Esophagus (tissue), 2 donors: ENCODE results near the gene DUSP12. TPM values are rescaled to one million over a fixed set of nuclear protein-coding genes. Genes with fewer than 3 reads are reported as not detected.
"Not testable (repeated sequence)": the region's sequence is repeated elsewhere in the genome, so short reads cannot be mapped to it uniquely, and the experiment has no call there.

Source experiments
- H3K27ac ChIP-seq, 2 donors: one replicate each; pipeline ENCODE4 v1.5.1; 2013; ENCODE audit warnings: low read depth in 2 of 2, mild to moderate bottlenecking in 2 of 2, inconsistent platforms in 1 of 2, low read length in 1 of 2, moderate library complexity in 1 of 2
- H3K27me3 ChIP-seq, 2 donors: one replicate each; pipeline ENCODE4 v1.6.1; 2013; ENCODE audit warnings: low read length in 2 of 2, control low read depth in 1 of 2, mild to moderate bottlenecking in 1 of 2; ENCODE audit not compliant: insufficient read depth in 2 of 2, control insufficient read depth in 1 of 2
- H3K36me3 ChIP-seq, 2 donors: one replicate each; pipeline ENCODE4 v1.6.1; 2013; ENCODE audit warnings: low read length in 1 of 2; ENCODE audit not compliant: control insufficient read depth in 2 of 2, insufficient read depth in 2 of 2
- H3K4me1 ChIP-seq, 2 donors: one replicate each; pipeline ENCODE4 v1.6.1; 2013; ENCODE audit warnings: low read length in 1 of 2; ENCODE audit not compliant: control insufficient read depth in 2 of 2, insufficient read depth in 2 of 2
- H3K4me3 ChIP-seq, 2 donors: one replicate each; pipeline ENCODE4 v1.5.1; 2013; ENCODE audit warnings: low read length in 2 of 2, mild to moderate bottlenecking in 2 of 2, low read depth in 1 of 2, moderate library complexity in 1 of 2
- H3K9me3 ChIP-seq, 2 donors: one replicate each; pipeline ENCODE4 v1.6.1; 2013; ENCODE audit warnings: mild to moderate bottlenecking in 2 of 2, low read depth in 1 of 2, low read length in 1 of 2, moderate library complexity in 1 of 2; ENCODE audit not compliant: control insufficient read depth in 2 of 2, insufficient read depth in 1 of 2
- WGBS, 2 donors: extraction: QIAGEN DNeasy Blood & Tissue Kit; methylation state at CpG; one replicate each; pipeline ENCODE4 v1.1.7; 2013; 5-methylcytosine and 5-hydroxymethylcytosine counted together
- polyA plus RNA-seq, 2 donors: library from polyadenylated mRNA; stranded (reverse); fragments of 200-250 nt; gene quantifications; one replicate each; pipeline ENCODE4 v1.2.3, GENCODE V29; 2013
- donor health status: healthy with polysubstance abuse.
- donor health status: Bipolar disorder and iron deficiency.

The DUSP12 gene
- polyA plus RNA-seq, 2 donors: 6.5 to 14.5 TPM

- Histone ChIP-seq H3K27ac (no peak overlapping the region), H3K9me3 (no peaks in the 10 kb centered on the region), H3K27me3 (no peaks in the 10 kb centered on the region), H3K4me1 (peaks cover 0 to 3% of the 10 kb centered on the region in 2 donors), H3K36me3 (no peaks in the 10 kb centered on the region), H3K4me3 (no peak overlapping the region)
- 93 to 96% methylated on average over 5 of the region's 5 CpGs for WGBS, 2 donors
Observed at GRCh38 chr1:161768461-161768860, 18.9 kb downstream of the DUSP12 start.

- no peaks in the 10 kb centered on the region for H3K9me3 ChIP-seq
- H3K4me3 ChIP-seq: no peak overlapping the region
- H3K27ac ChIP-seq: no peak overlapping the region
- H3K36me3 ChIP-seq: no peaks in the 10 kb centered on the region
- H3K27me3 ChIP-seq: no peaks in the 10 kb centered on the region
- H3K4me1 ChIP-seq: peaks cover 0 to 3% of the 10 kb centered on the region in 2 donors
Observed at GRCh38 chr1:161768986-161769672, 19.5 kb downstream of the DUSP12 start.

DNA sequence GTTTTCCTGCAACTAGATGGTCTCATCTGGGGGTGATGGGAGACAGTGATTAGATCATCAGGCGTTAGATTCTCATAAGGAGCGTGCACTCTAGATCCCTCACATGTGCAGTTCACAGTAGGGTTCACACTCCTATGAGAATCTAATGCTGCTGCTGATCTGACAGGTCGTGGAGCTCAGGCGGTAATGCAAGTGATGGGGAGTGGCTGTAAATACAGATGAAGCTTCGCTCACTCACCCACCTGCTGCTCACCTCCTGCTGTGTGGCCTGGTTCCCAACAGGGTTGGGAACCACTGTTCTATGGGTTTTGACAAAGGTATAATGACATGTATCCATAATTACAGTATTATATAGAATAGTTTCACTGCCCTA lies 20.1 kb downstream of the DUSP12 start:
- WGBS, 2 donors: 90% methylated on average over 5 of the region's 5 CpGs

DNA sequence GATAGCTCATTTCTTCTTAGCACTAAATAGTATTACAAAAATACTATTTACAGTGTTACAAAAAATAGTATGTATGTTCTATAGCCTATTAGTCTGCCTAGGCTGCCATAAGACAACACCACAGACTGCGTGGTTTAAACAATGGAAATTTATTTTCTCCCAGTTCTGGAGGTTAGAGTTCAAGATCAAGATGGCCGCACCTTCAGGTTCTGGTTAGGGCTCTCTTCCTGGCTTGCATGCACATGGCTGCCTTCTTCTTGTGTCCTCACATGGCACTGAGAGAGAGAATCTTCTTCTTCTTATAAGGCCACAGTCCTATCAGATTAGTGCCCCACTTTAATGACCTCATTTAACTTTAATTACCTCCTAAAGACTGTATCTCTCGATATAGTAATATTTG lies 20.7 kb downstream of the DUSP12 start:
- Histone ChIP-seq H3K9me3 (no peaks in the 10 kb centered on the region), H3K4me3 (no peak overlapping the region), H3K36me3 (no peaks in the 10 kb centered on the region), H3K27ac (no peak overlapping the region), H3K27me3 (no peaks in the 10 kb centered on the region), H3K4me1 (peaks cover 0 to 3% of the 10 kb centered on the region in 2 donors)
- WGBS, 2 donors: 90 to 97% methylated on average over 3 of the region's 3 CpGs

More for the DNA sequence above, 20.1 kb downstream of the DUSP12 start:
- H3K4me1 ChIP-seq, H3K27ac ChIP-seq, H3K4me3 ChIP-seq, H3K9me3 ChIP-seq, H3K27me3 ChIP-seq, H3K36me3 ChIP-seq: not testable (repeated sequence)

DNA sequence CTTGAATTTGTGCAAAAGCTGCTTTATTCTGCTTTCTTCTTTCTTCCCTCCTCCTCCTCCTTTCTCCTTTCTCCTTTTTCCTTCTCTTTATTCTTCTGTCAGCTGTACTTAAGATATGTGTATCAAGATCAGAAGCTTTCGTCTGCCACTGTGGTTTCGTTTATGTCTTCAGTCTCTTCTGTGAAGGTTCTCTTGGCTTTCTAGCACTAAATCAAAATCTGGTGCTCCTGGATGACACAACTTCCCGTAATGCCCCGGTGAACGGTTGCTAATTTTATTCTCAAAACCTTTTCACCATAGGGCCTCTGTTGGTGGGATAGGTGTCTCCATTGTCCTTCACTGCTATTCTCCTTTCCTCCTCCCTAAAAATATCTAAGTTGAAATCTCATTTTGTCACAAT lies 21.6 kb downstream of the DUSP12 start:
- H3K9me3 ChIP-seq: no peaks in the 10 kb centered on the region
- no peak overlapping the region for H3K27ac ChIP-seq
- no peaks in the 10 kb centered on the region for H3K36me3 ChIP-seq
- H3K4me1 ChIP-seq: peaks cover 0 to 3% of the 10 kb centered on the region in 2 donors
- H3K27me3 ChIP-seq: no peaks in the 10 kb centered on the region
- 61 to 71% methylated on average over 5 of the region's 5 CpGs for WGBS, 2 donors
- no peak overlapping the region for H3K4me3 ChIP-seq

- Histone ChIP-seq H3K9me3 (no peaks in the 10 kb centered on the region), H3K4me1 (peaks cover 0 to 3% of the 10 kb centered on the region in 2 donors), H3K36me3 (no peaks in the 10 kb centered on the region), H3K27ac (no peak overlapping the region), H3K27me3 (no peaks in the 10 kb centered on the region), H3K4me3 (no peak overlapping the region)
- 80 to 83% methylated on average over 2 of the region's 2 CpGs for WGBS, 2 donors
Observed at GRCh38 chr1:161771973-161772372, 22.4 kb downstream of the DUSP12 start.

DNA sequence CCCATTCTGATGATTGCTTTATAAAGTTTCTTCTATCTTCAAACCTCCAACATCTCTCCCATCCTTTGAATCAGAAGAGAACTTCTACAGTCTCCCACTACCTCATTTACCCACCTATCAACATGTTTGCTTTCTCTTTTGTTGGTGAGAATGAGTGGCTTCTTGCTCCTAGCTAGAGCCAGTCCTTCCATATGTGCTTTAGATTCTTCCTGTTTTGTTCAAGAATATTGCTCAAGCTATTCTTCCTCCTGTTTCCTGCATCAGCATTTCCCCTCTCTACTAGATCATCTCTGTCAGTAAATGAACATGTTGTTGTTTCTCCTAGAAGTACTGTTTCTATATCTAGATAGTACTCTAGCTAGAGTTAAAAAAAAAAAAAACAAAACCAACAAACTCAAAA lies 22.8 kb downstream of the DUSP12 start:
- Histone ChIP-seq H3K4me1 (peaks cover 0 to 3% of the 10 kb centered on the region in 2 donors), H3K36me3 (no peaks in the 10 kb centered on the region), H3K27ac (no peak overlapping the region), H3K4me3 (no peak overlapping the region), H3K27me3 (no peaks in the 10 kb centered on the region), H3K9me3 (no peaks in the 10 kb centered on the region)

- no peak overlapping the region for H3K27ac ChIP-seq
Observed at GRCh38 chr1:161773791-161774190, 24.2 kb downstream of the DUSP12 start.

GRCh38 chr1:161777261-161777660 lies 27.7 kb downstream of the DUSP12 start:
- no peaks in the 10 kb centered on the region for H3K27me3 ChIP-seq
- no peak overlapping the region for H3K27ac ChIP-seq
- WGBS, 2 donors: 87 to 89% methylated on average over 2 of the region's 2 CpGs
- H3K4me3 ChIP-seq: no peak overlapping the region
- H3K9me3 ChIP-seq: no peaks in the 10 kb centered on the region
- no peaks in the 10 kb centered on the region for H3K36me3 ChIP-seq
- no peaks in the 10 kb centered on the region for H3K4me1 ChIP-seq

More at GRCh38 chr1:161773791-161774190, 24.2 kb downstream of the DUSP12 start:
- no peaks in the 10 kb centered on the region for H3K4me1 ChIP-seq
- H3K27me3 ChIP-seq: no peaks in the 10 kb centered on the region
- H3K9me3 ChIP-seq: no peaks in the 10 kb centered on the region
- H3K36me3 ChIP-seq: no peaks in the 10 kb centered on the region
- no peak overlapping the region for H3K4me3 ChIP-seq
- 69 to 71% methylated on average over 4 of the region's 4 CpGs for WGBS, 2 donors

DNA sequence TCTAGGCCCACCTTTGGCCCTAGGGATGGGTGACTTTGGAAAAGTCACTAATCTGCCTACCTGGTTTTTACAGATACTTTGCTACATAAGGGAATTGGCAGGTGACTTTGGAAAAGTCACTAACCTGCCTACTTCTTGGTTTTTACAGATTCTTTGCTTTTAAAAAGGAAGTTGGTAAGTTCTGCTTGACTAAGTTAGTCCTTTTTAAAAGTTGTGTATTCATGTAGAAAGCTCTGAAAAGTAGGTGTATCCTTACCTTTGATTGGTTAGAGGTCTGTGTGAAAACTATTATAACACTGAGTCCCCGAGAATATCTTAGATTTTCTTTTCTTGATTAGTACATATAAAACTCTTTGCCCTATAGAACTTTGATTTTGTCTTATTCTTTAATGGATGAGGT lies 28.9 kb downstream of the DUSP12 start:
- 90 to 96% methylated on average over 1 of the region's 1 CpG for WGBS, 2 donors
- no peak overlapping the region for H3K4me3 ChIP-seq

More for the DNA sequence above, 28.9 kb downstream of the DUSP12 start:
- Histone ChIP-seq H3K27ac (no peak overlapping the region), H3K27me3 (no peaks in the 10 kb centered on the region), H3K36me3 (no peaks in the 10 kb centered on the region), H3K4me1 (no peaks in the 10 kb centered on the region), H3K9me3 (no peaks in the 10 kb centered on the region)
